Measurements from ENCODE around the gene TMEM91.

Gene TMEM91

GRCh38 chr19:41409288-41409687 is 33.0 kb downstream of the TMEM91 start:
- no peak for DNase-seq (ENCODE audit: low read depth in 1 of 2, low spot score in 1 of 2)

- DNase-seq (ENCODE audit: low read depth in 1 of 2, low spot score in 1 of 2), result no peak
Observed at GRCh38 chr19:41410336-41411054, 34.2 kb downstream of the TMEM91 start.

- DNase-seq (ENCODE audit: low read depth in 1 of 2, low spot score in 1 of 2), result no peak
Observed at GRCh38 chr19:41411100-41411967, 35.0 kb downstream of the TMEM91 start.

- no peak for DNase-seq (ENCODE audit: low read depth in 1 of 2, low spot score in 1 of 2)
Observed at GRCh38 chr19:41411968-41412265, 35.6 kb downstream of the TMEM91 start.

GRCh38 chr19:41412953-41413352 is 36.6 kb downstream of the TMEM91 start:
- no peak for DNase-seq (ENCODE audit: low read depth in 1 of 2, low spot score in 1 of 2)

- DNase-seq (ENCODE audit: low read depth in 1 of 2, low spot score in 1 of 2), result no peak
Observed at GRCh38 chr19:41413947-41414346, 37.6 kb downstream of the TMEM91 start.

- DNase-seq (ENCODE audit: low read depth in 1 of 2, low spot score in 1 of 2), result no peak
Observed at GRCh38 chr19:41414461-41414860, 38.1 kb downstream of the TMEM91 start.

GRCh38 chr19:41415154-41415571 is 38.8 kb downstream of the TMEM91 start:
- no peak for DNase-seq (ENCODE audit: low read depth in 1 of 2, low spot score in 1 of 2)

GRCh38 chr19:41416194-41416674 is 39.9 kb downstream of the TMEM91 start:
- no peak for DNase-seq (ENCODE audit: low read depth in 1 of 2, low spot score in 1 of 2)

- DNase-seq (ENCODE audit: low read depth in 1 of 2, low spot score in 1 of 2), result no peak
Observed at GRCh38 chr19:41420101-41420880, 44.0 kb downstream of the TMEM91 start.

- no peak for DNase-seq (ENCODE audit: low read depth in 1 of 2, low spot score in 1 of 2)
Observed at GRCh38 chr19:41421314-41421713, 45.0 kb downstream of the TMEM91 start.

- no peak for DNase-seq (ENCODE audit: low read depth in 1 of 2, low spot score in 1 of 2)
Observed at GRCh38 chr19:41421973-41422372, 45.6 kb downstream of the TMEM91 start.

- no peak for DNase-seq (ENCODE audit: low read depth in 1 of 2, low spot score in 1 of 2)
Observed at GRCh38 chr19:41422456-41422855, 46.1 kb downstream of the TMEM91 start.

GRCh38 chr19:41422955-41423354 is 46.6 kb downstream of the TMEM91 start:
- DNase-seq (ENCODE audit: low read depth in 1 of 2, low spot score in 1 of 2), result no peak

GRCh38 chr19:41424335-41425173 is 48.2 kb downstream of the TMEM91 start:
- no peak for DNase-seq (ENCODE audit: low read depth in 1 of 2, low spot score in 1 of 2)

- no peak for DNase-seq (ENCODE audit: low read depth in 1 of 2, low spot score in 1 of 2)
Observed at GRCh38 chr19:41425174-41426115, 49.1 kb downstream of the TMEM91 start.

GRCh38 chr19:41426116-41426841 is 49.9 kb downstream of the TMEM91 start:
- DNase-seq (ENCODE audit: low read depth in 1 of 2, low spot score in 1 of 2), result no peak

GRCh38 chr19:41426952-41427646 is 50.8 kb downstream of the TMEM91 start, which contains the start of gene B3GNT8:
TSS of gene B3GNT8 (minus strand) at chr19:41427374. CDS start at chr19:41426778, 596 bp downstream.
- DNase-seq (ENCODE audit: low read depth in 1 of 2, low spot score in 1 of 2), result peak in 1 of 2 donors; percentile 25
